Epithelial cell of esophagus (primary cell): Measurements from ENCODE around the gene DOCK8.

Experiments
- DNase-seq: peaks from one replicate; pipeline ENCODE4 v3.0.0; 2010; ENCODE audit warnings: low read depth
- H3K4me3 ChIP-seq: 2 replicates; pipeline ENCODE4 v1.5.1; 2011; ENCODE audit warnings: mild to moderate bottlenecking, low read length, control low read depth
- TF ChIP-seq, protein P1 (sequence below): IDR thresholded peaks from 2 replicates; pipeline ENCODE4 v1.5.1; 2011; ENCODE audit warnings: low read depth, mild to moderate bottlenecking, low read length, control low read depth, inconsistent platforms; ENCODE audit not compliant: insufficient read depth; ENCODE audit errors: missing control alignments

Gene DOCK8

DNA sequence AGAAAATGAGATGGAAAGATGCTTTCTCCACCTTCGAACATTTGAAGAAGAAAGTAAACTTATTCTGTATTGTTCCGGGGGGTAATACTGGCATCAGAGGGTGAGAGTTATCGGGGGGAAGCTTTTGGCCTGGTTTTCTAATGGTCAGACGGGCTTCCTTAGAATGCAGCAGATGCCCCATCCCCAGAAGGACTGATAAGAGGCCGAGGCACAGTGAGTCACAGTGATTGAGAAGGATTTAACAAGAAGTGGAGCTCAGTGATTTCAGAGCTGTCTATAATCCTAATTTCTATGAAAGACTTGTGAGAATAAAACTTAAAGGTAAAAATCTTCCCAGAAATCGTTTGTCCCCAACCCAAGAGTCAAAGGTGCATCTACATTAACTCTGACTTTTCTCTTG is 123.9 kb downstream of the DOCK8 start:
- H3K4me3 ChIP-seq = no peak overlapping the region
- DNase-seq = no peak
- TF ChIP-seq, protein P1, sequence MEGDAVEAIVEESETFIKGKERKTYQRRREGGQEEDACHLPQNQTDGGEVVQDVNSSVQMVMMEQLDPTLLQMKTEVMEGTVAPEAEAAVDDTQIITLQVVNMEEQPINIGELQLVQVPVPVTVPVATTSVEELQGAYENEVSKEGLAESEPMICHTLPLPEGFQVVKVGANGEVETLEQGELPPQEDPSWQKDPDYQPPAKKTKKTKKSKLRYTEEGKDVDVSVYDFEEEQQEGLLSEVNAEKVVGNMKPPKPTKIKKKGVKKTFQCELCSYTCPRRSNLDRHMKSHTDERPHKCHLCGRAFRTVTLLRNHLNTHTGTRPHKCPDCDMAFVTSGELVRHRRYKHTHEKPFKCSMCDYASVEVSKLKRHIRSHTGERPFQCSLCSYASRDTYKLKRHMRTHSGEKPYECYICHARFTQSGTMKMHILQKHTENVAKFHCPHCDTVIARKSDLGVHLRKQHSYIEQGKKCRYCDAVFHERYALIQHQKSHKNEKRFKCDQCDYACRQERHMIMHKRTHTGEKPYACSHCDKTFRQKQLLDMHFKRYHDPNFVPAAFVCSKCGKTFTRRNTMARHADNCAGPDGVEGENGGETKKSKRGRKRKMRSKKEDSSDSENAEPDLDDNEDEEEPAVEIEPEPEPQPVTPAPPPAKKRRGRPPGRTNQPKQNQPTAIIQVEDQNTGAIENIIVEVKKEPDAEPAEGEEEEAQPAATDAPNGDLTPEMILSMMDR = no peak

DNA sequence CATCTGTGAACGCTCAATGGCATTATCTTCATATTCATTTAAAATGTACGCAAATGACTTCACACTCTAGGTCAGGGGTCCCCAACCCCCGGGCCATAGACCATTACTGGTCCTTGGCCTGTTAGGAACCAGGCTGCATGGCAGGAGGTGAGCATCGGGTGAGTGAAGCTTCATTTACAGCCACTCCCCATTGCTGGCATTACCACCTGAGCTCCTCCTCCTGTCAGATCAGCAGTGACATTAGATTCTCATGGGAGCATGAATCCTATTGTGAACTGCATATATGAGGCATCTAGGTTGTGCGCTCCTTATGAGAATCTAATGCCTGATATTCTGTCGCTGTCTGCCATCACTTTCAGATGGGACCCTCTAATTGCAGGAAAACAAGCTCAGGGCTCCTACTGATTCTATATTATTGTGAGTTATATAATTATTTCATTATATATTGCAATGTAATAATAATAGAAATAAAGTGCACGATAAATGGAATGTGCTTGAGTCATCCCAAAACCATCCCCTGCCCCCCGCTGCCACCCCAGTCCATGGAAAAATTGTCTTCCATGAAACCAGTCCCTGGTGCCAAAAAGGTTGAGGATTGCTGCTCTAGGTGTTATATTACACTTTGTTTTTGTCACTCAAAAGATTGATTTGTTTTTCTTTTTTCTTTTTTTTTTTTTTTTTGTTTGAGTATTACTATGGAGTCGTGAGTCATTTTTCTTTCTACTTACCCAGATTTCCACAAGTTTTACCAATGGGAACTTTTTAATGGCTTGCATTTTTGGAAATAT is 127.2 kb downstream of the DOCK8 start:
- TF ChIP-seq, protein P1 = no peak
- no peak for DNase-seq
- no peak overlapping the region for H3K4me3 ChIP-seq

DNA sequence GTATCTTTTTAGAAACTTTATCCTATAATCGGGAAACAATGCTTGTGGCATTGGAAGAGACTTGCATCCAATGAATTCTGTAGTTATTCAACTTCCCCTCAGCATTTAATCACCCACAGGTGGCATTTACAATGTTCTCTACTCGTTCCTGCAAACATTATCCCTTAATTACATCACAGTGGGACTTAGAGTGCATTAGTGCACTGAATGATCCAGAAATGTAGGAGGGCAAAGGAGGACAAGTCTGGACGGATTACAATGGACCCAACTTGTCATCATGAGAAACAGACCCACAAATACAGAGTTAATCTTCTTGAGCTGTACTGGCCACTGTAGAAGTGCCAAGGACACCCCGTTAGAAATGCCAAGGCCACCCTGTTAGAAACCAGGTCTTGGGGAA is 129.1 kb downstream of the DOCK8 start:
- DNase-seq = peak; percentile 60
- TF ChIP-seq, protein P1 = no peak
- H3K4me3 ChIP-seq = no peak overlapping the region

DNA sequence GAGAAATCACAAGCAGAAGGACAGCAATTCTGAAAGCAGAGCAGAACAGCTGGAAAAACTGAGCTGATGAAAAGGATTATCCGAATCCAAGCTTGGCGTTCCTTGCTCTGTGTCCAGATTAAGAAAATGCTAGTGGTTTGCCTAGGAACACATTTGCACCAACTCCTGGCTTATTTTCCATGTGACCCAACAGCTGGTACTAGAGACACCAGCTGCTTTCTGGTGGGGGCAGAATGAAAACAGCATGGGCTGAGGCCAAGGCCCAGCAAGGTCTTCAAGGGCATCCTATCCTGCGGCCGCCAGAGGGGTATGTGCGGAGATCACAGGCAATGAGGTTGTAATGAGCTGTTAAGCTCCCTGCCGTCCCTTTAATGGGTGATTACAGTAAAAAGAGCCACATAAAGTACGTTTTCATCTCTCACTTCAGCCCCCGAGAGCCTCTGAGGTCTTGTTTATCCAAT is 131.5 kb downstream of the DOCK8 start:
- TF ChIP-seq, protein P1 = no peak
- no peak for DNase-seq
- no peak overlapping the region for H3K4me3 ChIP-seq

DNA sequence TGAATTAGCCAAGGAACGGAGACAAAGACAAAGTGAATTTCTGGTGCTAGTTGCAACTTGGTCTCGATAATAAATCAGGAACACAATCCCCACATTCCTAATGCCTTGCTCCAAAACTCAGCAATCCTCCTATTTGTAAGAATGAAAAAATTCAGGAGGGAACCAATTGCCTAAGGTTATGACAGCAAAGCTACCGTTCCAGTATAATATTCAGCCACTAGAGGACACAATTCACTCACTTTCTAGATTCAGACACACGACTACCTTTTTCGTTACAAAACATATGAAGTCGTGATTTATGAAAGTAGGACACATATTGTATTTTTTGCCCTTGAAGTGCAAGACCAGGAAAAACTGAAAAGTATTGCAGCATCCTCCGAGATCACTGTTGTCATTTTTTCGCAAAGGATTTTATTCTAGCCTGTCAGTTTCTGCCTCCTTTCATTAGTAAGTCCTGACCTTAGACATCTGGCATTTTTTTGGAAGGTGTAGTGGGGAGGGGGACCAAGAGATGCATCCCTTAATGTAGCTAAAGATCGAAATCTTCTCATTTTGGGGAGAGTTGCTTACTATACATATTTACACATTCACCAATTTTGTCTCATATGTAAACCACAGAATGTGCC is 133.1 kb downstream of the DOCK8 start:
- no peak overlapping the region for H3K4me3 ChIP-seq
- TF ChIP-seq, protein P1 = peak; percentile 80
- DNase-seq = peak; percentile 62

DNA sequence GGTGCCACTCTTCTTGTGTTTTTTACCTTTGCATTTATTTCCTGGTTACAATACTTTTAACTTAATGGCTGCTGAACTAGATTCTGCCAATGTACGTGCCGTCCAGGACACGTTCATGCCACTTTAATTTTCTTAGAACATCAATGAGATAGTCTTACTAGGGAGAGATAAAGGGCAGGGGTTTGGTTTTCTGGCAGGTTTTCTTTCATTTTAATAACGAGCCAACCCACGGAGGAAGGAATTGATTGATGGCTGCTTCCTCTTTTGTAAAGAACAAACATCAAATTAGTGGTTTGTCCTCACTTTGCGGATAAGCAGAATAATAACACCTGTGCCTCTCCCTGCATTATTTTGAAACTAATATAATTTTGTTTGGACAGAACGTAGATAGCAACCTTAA is 135.7 kb downstream of the DOCK8 start:
- DNase-seq = no peak
- no peak overlapping the region for H3K4me3 ChIP-seq
- TF ChIP-seq, protein P1 = no peak
